NCI-H1048 (cell line): ENCODE results near the gene TRIO.

Source experiments
- DNase-seq: peaks from one replicate; lab custom pipeline; 2025; lab: John Stamatoyannopoulos, UW

Gene TRIO

DNA sequence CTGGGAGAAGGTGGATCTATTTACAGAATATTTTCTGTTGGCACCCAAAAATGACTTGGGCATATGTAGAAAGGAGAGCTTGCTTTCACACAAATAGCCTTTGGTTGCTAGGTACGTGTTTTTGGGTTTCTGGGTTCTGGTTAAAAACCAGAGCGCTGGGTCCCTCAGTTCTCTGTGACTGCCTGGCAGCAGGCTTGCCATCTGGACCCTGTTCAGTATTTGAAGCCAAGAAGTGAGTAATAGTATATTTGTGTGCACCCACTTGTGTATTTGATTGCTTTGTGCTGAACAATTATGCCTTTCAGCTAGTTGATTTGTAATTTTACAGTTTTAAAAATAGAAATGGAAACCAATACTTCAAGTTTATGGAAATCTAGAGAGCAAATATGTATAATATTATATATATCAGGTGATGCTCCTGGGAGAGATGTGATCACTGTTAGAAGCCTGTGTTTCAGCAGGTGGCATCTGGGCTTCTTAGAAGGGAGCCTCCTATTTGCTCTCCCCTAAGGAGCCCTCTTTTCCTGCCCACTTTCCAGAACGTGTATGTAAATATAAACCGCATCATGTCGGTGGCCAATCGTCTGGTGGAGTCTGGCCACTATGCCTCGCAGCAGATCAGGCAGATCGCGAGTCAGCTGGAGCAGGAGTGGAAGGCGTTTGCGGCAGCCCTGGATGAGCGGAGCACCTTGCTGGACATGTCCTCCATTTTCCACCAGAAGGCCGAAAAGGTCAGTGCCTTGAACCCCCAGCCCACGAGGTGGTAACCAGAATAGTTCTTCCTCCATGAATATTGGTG, 153.6 kb downstream of the TRIO start:
- no peak for DNase-seq

- DNase-seq, result no peak
Measured at GRCh38 chr5:14297697-14298096, 154.6 kb downstream of the TRIO start.

DNA sequence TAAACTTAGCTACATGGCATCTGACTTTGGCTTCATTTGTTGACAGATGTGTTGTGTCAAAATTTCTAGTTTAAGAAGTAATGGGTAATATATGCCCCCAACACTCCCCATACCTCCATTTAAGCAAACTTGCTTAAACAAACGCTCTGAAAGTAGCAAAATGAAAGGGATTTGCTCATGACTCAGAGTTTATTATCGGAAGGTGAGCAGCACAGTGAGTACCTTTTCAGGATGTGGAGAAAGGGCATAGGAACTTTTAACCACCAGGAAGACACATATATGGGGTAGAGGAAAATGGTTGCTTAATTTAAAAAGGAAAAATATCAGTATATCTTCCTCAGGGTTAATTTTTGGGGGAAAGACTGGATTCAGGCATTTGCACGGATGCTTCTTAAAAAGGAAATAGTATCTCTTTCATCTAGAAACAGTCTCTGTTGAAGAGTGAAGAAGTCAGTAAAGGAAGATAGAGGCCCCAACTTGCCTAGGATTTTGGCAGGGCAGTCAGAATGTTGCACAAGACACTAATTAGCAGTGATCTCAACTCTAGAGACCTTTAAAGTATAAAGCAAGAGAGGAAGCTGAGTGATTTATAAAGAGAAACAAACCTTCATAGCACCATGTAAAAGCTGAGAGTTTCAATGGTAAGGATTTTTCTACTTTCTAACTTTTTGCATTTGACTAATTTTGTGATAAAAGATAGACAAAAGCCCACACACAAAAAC, 155.1 kb downstream of the TRIO start:
- DNase-seq, result no peak

- DNase-seq, result no peak
Measured at GRCh38 chr5:14299666-14300065, 156.5 kb downstream of the TRIO start.

DNA sequence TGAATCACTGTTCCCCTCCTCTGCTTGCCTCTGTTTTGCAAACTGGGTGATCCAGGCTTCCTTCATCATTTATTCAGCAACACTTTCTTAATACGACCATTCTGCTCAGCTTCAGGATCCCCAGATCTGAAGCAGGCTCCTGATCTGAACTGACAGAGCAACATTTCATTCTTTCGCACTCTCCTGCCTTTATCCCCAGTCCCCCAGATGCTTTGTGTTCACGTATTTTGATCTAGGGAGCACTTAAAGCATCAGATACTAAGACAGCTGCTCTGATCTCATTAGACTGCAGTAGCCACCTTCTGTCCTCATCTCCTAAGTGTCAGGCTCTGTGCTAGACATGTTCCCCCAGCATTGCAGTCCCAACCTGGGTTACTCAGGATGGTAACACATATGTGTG, 158.0 kb downstream of the TRIO start:
- no peak for DNase-seq

GRCh38 chr5:14302330-14302729, 159.2 kb downstream of the TRIO start:
- no peak for DNase-seq

DNA sequence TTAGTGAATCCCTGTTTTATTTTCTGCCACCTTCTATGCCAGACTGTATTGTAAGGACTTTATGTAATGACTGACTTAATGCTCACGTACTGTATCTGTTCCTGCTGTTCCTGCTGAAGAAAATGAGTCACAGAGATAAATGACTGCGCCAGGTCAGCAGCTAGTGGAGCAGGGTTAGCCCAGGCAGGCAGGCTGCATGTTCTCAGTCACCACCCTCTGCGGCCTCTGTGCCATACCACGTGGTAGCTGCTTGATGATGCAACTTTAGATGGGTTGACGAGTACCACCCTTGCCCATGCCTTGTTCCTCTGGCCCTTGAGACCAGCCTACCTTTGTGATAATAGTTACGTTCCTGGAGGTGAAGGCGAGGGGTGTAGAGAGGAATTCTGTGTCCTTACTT, 161.9 kb downstream of the TRIO start:
- no peak for DNase-seq

GRCh38 chr5:14306329-14306815, 163.2 kb downstream of the TRIO start:
- DNase-seq, result no peak

GRCh38 chr5:14308384-14309154, 165.4 kb downstream of the TRIO start:
- DNase-seq, result no peak

GRCh38 chr5:14309199-14309598, 166.1 kb downstream of the TRIO start:
- no peak for DNase-seq

GRCh38 chr5:14309878-14310531, 166.9 kb downstream of the TRIO start:
- DNase-seq, result no peak

DNA sequence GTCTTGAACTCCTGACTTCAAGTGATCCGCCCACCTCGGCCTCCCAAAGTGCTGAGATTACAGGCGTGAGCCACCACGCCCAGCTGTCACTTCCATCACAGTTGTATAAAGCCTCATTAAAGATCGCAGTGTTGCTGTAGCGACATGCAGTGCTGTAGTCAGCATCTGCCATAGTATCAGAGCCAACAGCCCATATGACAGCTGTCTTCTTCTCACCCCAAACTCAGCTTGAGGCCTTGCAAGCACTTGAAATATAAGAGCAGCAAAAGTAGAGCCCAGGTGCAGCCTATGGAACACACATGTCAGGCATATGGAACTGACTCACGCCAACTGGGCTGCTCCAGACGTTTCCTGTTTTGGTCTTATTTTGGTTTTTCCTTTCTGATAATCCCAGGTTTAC, 167.8 kb downstream of the TRIO start:
- DNase-seq, result no peak

- no peak for DNase-seq
Measured at GRCh38 chr5:14313986-14314690, 171.0 kb downstream of the TRIO start.

GRCh38 chr5:14316471-14316870, 173.3 kb downstream of the TRIO start:
- DNase-seq, result no peak

DNA sequence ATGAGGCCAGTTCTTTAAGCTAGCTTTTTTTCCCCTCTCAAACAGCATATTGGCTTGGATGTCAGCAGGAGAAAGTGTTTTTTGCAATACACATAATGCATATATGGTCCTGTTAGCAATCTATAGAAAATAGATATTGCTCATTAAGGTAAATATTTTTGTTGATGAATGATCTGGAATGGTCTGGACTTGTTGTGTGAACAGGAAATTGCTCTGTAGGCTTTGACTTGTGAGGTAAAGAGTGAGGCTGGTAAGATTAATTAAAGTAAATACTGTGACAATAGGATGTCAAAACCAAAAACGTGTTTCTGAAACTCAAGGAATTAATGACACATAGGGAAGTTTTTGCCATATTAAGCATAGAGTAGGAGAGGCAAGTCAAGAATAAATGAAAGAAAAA, 176.0 kb downstream of the TRIO start:
- DNase-seq, result no peak

DNA sequence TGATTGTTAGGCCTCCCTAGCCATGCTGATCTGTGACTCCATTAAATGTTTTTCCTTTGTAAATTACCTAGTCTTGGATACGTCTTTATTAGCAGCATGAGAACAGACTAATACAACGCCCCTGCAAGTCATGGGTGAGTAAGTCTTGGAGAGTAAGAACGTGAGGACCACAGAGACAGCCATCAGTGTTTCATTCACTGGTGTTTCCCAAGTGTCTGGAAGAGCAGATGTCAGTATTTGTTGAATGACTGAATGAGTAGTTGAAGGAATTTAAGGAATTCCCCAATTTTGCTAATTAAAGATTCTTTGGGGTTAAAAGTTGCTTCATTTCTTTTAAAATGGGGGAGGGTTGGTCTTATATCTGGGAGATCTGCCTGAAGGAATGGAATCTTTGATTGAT, 178.8 kb downstream of the TRIO start:
- no peak for DNase-seq

DNA sequence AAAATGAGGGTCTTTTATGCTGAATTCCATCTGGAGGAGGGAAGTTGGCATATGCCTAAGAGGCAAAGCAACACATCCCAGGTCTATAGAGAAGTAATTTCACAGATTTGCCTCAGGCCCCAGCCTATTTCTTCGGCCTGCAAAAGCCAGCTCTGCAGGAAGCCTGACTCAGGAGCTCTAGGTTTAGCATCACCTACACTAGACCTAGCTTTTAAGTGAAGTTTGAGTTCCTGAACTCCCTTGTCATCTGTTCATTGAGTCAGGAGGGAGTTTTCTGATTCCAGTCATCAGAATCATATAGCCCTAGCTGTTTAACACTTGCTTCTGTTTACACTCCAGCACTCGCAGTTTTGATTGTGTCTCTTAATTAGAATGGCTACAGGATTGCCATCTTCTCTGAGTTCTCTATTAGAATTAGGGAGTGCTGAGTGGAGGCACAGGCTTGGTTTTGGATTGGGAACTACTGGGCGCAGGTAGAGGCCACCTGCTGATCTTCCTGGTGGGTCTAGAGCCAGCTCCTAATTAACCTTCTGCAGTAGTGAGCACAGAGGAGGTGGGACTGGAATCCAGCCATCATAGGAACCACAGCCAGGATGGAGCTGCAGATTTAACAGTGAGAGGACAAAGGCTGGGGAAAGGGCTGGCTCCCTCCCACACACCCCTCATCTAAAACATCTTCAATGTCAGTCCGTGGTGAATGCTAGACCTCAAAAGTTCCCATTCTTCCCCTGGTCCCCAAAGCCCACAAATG, 179.5 kb downstream of the TRIO start:
- no peak for DNase-seq

DNA sequence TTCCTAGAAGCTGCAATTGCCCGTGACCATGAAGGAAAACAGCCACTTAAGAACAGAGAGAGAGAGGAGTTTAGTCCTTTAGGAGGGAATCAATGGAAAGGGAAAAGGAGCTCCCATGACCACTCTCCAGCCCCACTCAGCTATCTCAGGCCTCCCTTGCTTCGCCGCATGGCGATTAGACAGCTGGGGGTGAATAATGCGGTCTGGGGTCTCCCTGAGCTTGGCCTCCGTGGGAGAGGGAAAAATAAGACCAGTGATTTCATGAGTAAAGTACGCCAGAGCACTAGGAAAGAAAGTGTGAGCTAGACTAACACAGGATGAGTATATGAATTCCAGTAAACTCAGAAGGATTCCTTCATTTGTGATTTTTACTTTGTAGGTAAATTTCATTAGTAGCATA, 180.3 kb downstream of the TRIO start:
- DNase-seq, result no peak

DNA sequence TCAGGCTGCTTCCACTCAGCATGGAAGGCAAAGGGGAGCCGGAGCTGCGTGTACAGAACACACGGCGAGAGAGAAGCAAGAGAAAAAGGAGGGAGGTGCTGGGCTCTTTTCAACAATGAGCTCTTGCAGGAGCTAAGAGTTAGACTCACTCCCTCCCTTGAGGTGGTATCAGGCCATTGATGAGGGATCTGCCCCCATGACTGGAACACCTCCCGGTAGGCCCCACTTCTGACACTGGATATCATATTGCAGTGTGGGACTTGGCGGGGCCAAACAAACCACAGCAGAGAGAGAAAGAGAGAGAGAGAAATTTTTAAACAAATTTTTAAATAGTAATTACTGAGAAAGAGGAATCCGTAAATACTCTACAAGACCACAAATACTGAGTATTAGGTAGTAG, 182.2 kb downstream of the TRIO start:
- no peak for DNase-seq

- DNase-seq, result no peak
Measured at GRCh38 chr5:14326035-14326903, 183.1 kb downstream of the TRIO start.
